Gastrocnemius medialis (tissue), 4 donors: Measurements from ENCODE around the gene CASKIN1. TPM values are rescaled to one million over a fixed set of nuclear protein-coding genes. Genes with fewer than 3 reads are reported as not detected.

ENCODE experiments used
- ATAC-seq, 2 donors: fragments of 150-250 bp; one replicate each; pipeline ENCODE4 v1.9.1; 2016
- DNase-seq, 2 donors: peaks; one replicate each; pipeline ENCODE4 v3.0.0-alpha.2; 2019
- H3K27ac ChIP-seq, 4 donors: fragments of 200-600 bp; sonication (generic); 1 replicate in 1 of 4; 2 replicates in 3 of 4; pipeline ENCODE4 v1.5.1; 2016 to 2018; ENCODE audit warnings: mild to moderate bottlenecking in 2 of 4, moderate library complexity in 1 of 4
- H3K27me3 ChIP-seq, 3 donors: fragments of 200-600 bp; sonication (generic) in 2 of 3; 1 replicate in 1 of 3; 2 replicates in 2 of 3; pipeline versions ENCODE4 v1.5.1 to v1.6.0; 2016 to 2019; ENCODE audit warnings: mild to moderate bottlenecking in 1 of 3, moderate library complexity in 1 of 3
- H3K36me3 ChIP-seq, 2 donors: fragments of 200-600 bp; sonication (generic) in 1 of 2; one replicate each; pipeline ENCODE4 v1.5.1; 2017 to 2018
- H3K4me1 ChIP-seq, 2 donors: fragments of 200-600 bp; sonication (generic) in 1 of 2; one replicate each; pipeline ENCODE4 v1.5.1; 2016 to 2017; ENCODE audit warnings: mild to moderate bottlenecking in 2 of 2
- H3K4me3 ChIP-seq, 4 donors: fragments of 200-600 bp; sonication (generic) in 3 of 4; 1 replicate in 1 of 4; 2 replicates in 3 of 4; pipeline ENCODE4 v1.5.1; 2016 to 2019; ENCODE audit warnings: mild to moderate bottlenecking in 2 of 4
- H3K9me3 ChIP-seq, 3 donors: fragments of 200-600 bp; sonication (generic) in 2 of 3; 1 replicate in 1 of 3; 2 replicates in 2 of 3; pipeline ENCODE4 v1.5.1; 2016 to 2019
- CTCF ChIP-seq, 5 experiments: fragments of 450-650 bp in 3 of 5; fragments of 200-600 bp in 2 of 5; sonication (generic) in 2 of 5; IDR thresholded peaks in 4 of 5; conservative IDR thresholded peaks in 1 of 5; 1 replicate in 4 of 5; 2 replicates in 1 of 5; pipeline ENCODE4 v1.5.1; 2016 to 2019; ENCODE audit warnings: antibody characterized with exemption in 5 of 5, mild to moderate bottlenecking in 3 of 5, moderate library complexity in 3 of 5
- POLR2A ChIP-seq, 2 donors: fragments of 450-650 bp; IDR thresholded peaks; one replicate each; pipeline ENCODE4 v1.6.1; 2017; ENCODE audit warnings: antibody characterized with exemption in 2 of 2, mild to moderate bottlenecking in 2 of 2, moderate library complexity in 2 of 2
- in situ Hi-C, 4 donors: fragments of 200-750 bp; cut with MboI; loops; one replicate each; pipeline versions ENCODE4 v1.15.0 to v1.8.0; 2017; ENCODE audit warnings: low sequenced_read_pairs in 4 of 4
- intact Hi-C: fragments of 100-400 bp; cut with DNase I; formaldehyde crosslinking; loops from one replicate; pipeline ENCODE4 v1.15.1; 2023; ENCODE audit warnings: low total_unique reads
- total RNA-seq, 4 donors: library from RNA; depleted of rRNA; stranded (reverse); fragments of >200 nt; gene quantifications; one replicate each; pipeline versions ENCODE4 v1.1.0 to v1.2.3, GENCODE V29; 2016

CASKIN1 gene
- total RNA-seq, 4 donors from 2014 or later = 0.07 to 0.51 (median 0.10) TPM; not detected in 1

- H3K9me3 ChIP-seq = no peaks in the 10 kb centered on the region
- intact Hi-C loops (no loop called here), in situ Hi-C loops (no loop called here)
- no peaks in the 10 kb centered on the region for H3K27me3 ChIP-seq
- peaks cover 0 to 36% of the 10 kb centered on the region in 2 donors for H3K36me3 ChIP-seq
- no peak overlapping the region for H3K27ac ChIP-seq
- no peaks in the 10 kb centered on the region for H3K4me1 ChIP-seq
- TF ChIP-seq POLR2A (IDR thresholded peaks at IDR 0.05) (no peak), CTCF (IDR thresholded peaks at IDR 0.05 in 4 of 5, conservative IDR thresholded peaks at IDR 0.05 in 1 of 5) (no peak)
- H3K4me3 ChIP-seq = no peak overlapping the region
- ATAC-seq = peak; percentile 23 to 40
- no peak for DNase-seq
Measured at GRCh38 chr16:2178321-2179106, 17.9 kb downstream of the CASKIN1 start.

- intact Hi-C loops = no loop called here
- Histone ChIP-seq H3K9me3 (no peaks in the 10 kb centered on the region), H3K27ac (no peak overlapping the region), H3K4me1 (no peaks in the 10 kb centered on the region), H3K27me3 (no peaks in the 10 kb centered on the region), H3K4me3 (no peak overlapping the region), H3K36me3 (peaks cover 0 to 46% of the 10 kb centered on the region in 2 donors)
- no peak for DNase-seq
- no peak for ATAC-seq
- in situ Hi-C loops = no loop called here
- TF ChIP-seq POLR2A (IDR thresholded peaks at IDR 0.05) (no peak), CTCF (IDR thresholded peaks at IDR 0.05 in 4 of 5, conservative IDR thresholded peaks at IDR 0.05 in 1 of 5) (no peak)
Measured at GRCh38 chr16:2177561-2177960, 18.8 kb downstream of the CASKIN1 start.

GRCh38 chr16:2177101-2177500 is 19.3 kb downstream of the CASKIN1 start:
- intact Hi-C loops = no loop called here
- Histone ChIP-seq H3K4me3 (no peak overlapping the region), H3K36me3 (peaks cover 0 to 51% of the 10 kb centered on the region in 2 donors), H3K27ac (no peak overlapping the region), H3K9me3 (no peaks in the 10 kb centered on the region), H3K27me3 (no peaks in the 10 kb centered on the region), H3K4me1 (no peaks in the 10 kb centered on the region)
- no peak for TF ChIP-seq CTCF (IDR thresholded peaks at IDR 0.05 in 4 of 5, conservative IDR thresholded peaks at IDR 0.05 in 1 of 5)
- no peak for TF ChIP-seq POLR2A (IDR thresholded peaks at IDR 0.05)
- ATAC-seq (no peak), DNase-seq (no peak)
- in situ Hi-C loops = no loop called here

GRCh38 chr16:2176047-2176446 is 20.4 kb downstream of the CASKIN1 start:
- intact Hi-C loops = no loop called here
- TF ChIP-seq POLR2A (IDR thresholded peaks at IDR 0.05) (no peak), CTCF (IDR thresholded peaks at IDR 0.05 in 4 of 5, conservative IDR thresholded peaks at IDR 0.05 in 1 of 5) (no peak)
- Histone ChIP-seq H3K4me3 (no peak overlapping the region), H3K27ac (no peak overlapping the region), H3K9me3 (no peaks in the 10 kb centered on the region), H3K36me3 (peaks cover 0 to 60% of the 10 kb centered on the region in 2 donors), H3K4me1 (no peaks in the 10 kb centered on the region), H3K27me3 (no peaks in the 10 kb centered on the region)
- no peak for DNase-seq
- ATAC-seq = no peak
- in situ Hi-C loops = no loop called here
